ENCODE results near the gene SLC25A44. TPM values are rescaled to one million over a fixed set of nuclear protein-coding genes. Genes with fewer than 3 reads are reported as not detected.
A peak's percentile ranks its signal among the peaks of the same experiment; 100 is the strongest.

Gene SLC25A44
- total RNA-seq, 1 experiment from 2014 or later = 40.2 TPM

DNA sequence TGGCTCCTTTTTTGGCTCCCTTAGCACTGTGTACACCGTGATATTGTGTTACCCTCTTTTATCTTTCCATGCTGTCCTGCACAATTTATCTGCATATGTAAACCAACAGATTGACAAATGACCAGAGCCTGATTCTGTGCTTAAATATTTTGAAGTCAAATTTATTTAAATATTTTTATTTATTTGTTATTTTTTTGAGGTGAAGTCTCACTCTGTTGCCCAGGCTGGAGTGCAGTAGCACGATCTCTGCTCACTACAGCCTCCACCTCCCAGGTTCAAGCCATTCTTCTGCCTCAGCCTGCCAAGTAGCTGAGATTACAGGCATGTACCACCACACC, 31.7 kb downstream of the SLC25A44 start:
- no peak overlapping the region for H3K4me2 ChIP-seq (ENCODE audit: insufficient read depth, insufficient read length, low read length)
- H3K79me2 ChIP-seq (ENCODE audit: insufficient read depth, low read length) = no peaks in the 10 kb centered on the region
- H3K56ac ChIP-seq (ENCODE audit: insufficient read length, low read depth, low read length) = no peak overlapping the region
- DNase-seq = no peak
- Mint-ChIP-seq H3K27ac (peak overlapping the region in 2 of 3 experiments; percentile 62 to 78; a peak in 5 of 7 replicates), H3K27me3 (ENCODE audit: low read depth) (no peaks in the 10 kb centered on the region), H3K4me3 (peak overlapping the region in 1 of 2 experiments; percentile 58; a peak in 1 of 5 replicates), H3K36me3 (ENCODE audit: insufficient read depth in 1 of 3, low read depth in 3 of 3) (peaks cover 31 to 71% (median 62%) of the 10 kb centered on the region in 3 experiments), H3K4me1 (peaks cover 5 to 7% of the 10 kb centered on the region in 2 experiments), H3K9me3 (no peaks in the 10 kb centered on the region)
- no peak overlapping the region for H4K5ac ChIP-seq (ENCODE audit: insufficient read length, low read depth, low read length)
- H2BK120ac ChIP-seq (ENCODE audit: low read depth, low read length, poor library complexity, severe bottlenecking) = no peak overlapping the region
- no peak overlapping the region for H3K14ac ChIP-seq (ENCODE audit: insufficient read depth, low read length)
- H3K23me2 ChIP-seq (ENCODE audit: insufficient read length, low read depth, low read length, poor library complexity, severe bottlenecking) = no peaks in the 10 kb centered on the region
- H2AFZ ChIP-seq (ENCODE audit: low read length) = no peak overlapping the region
- H3K18ac ChIP-seq (ENCODE audit: insufficient read length, low read depth, low read length) = no peak overlapping the region
- H2BK20ac ChIP-seq (ENCODE audit: low read depth, low read length, poor library complexity, severe bottlenecking) = no peak overlapping the region
- no peak overlapping the region for H2AK5ac ChIP-seq (ENCODE audit: insufficient read length, low read length)
- no peak overlapping the region for H2BK15ac ChIP-seq (ENCODE audit: low read depth, low read length)
- H3K9me3 ChIP-seq (ENCODE audit: control insufficient read depth, low read depth, low read length) = no peaks in the 10 kb centered on the region
- no peak overlapping the region for H4K8ac ChIP-seq (replicated peaks; ENCODE audit: insufficient read length, low read depth, low read length)
- no peaks in the 10 kb centered on the region for H3K79me1 ChIP-seq (ENCODE audit: insufficient read depth, low read depth, low read length, poor library complexity, severe bottlenecking)
- TF ChIP-seq, protein P1, sequence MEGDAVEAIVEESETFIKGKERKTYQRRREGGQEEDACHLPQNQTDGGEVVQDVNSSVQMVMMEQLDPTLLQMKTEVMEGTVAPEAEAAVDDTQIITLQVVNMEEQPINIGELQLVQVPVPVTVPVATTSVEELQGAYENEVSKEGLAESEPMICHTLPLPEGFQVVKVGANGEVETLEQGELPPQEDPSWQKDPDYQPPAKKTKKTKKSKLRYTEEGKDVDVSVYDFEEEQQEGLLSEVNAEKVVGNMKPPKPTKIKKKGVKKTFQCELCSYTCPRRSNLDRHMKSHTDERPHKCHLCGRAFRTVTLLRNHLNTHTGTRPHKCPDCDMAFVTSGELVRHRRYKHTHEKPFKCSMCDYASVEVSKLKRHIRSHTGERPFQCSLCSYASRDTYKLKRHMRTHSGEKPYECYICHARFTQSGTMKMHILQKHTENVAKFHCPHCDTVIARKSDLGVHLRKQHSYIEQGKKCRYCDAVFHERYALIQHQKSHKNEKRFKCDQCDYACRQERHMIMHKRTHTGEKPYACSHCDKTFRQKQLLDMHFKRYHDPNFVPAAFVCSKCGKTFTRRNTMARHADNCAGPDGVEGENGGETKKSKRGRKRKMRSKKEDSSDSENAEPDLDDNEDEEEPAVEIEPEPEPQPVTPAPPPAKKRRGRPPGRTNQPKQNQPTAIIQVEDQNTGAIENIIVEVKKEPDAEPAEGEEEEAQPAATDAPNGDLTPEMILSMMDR (conservative IDR thresholded peaks at IDR 0.05) = no peak
- H3K4me1 ChIP-seq (ENCODE audit: insufficient read depth, low read length) = no peaks in the 10 kb centered on the region
- H4K91ac ChIP-seq (ENCODE audit: insufficient read length, low read depth, low read length) = no peak overlapping the region
- H3K4ac ChIP-seq (ENCODE audit: low read depth, low read length) = no peak overlapping the region
- no peak overlapping the region for H2BK5ac ChIP-seq (ENCODE audit: insufficient read length, low read length)
- H3K27ac ChIP-seq (ENCODE audit: insufficient read length, low read depth, low read length) = no peak overlapping the region
- H3K23ac ChIP-seq (ENCODE audit: insufficient read length, low read depth, low read length) = no peak overlapping the region
- H4K20me1 ChIP-seq (ENCODE audit: control insufficient read depth, insufficient read depth, insufficient read length) = peaks cover 2% of the 10 kb centered on the region
- H3T11ph ChIP-seq (ENCODE audit: low read length) = no peak overlapping the region
- H3K9ac ChIP-seq (ENCODE audit: extremely low read depth, insufficient read length, low read length) = no peak overlapping the region
- no peak overlapping the region for H2BK12ac ChIP-seq (ENCODE audit: insufficient read length, low read depth, low read length)
- no peaks in the 10 kb centered on the region; the same call in 1 of the 2 replicates for H3K27me3 ChIP-seq (ENCODE audit: insufficient read depth, low read length)
- no CpG with 5 or more reads among the region's 2 CpGs for WGBS (ENCODE audit: extremely low coverage, insufficient read length, low lambda C conversion rate)

All from H9 (cell line).